KG1 (cell line): ENCODE measurements around the gene BRD4.

ENCODE experiments used
- DNase-seq: peaks from one replicate; lab custom pipeline; 2025; lab: John Stamatoyannopoulos, UW

The BRD4 gene

GRCh38 chr19:15194938-15195337, 137.4 kb downstream of the BRD4 start:
- no peak for DNase-seq

- no peak for DNase-seq
Measured at GRCh38 chr19:15191982-15192381, 140.4 kb downstream of the BRD4 start.

GRCh38 chr19:15191514-15191913, 140.8 kb downstream of the BRD4 start:
- DNase-seq: no peak

- DNase-seq: no peak
Measured at GRCh38 chr19:15188851-15189250, 143.5 kb downstream of the BRD4 start.

GRCh38 chr19:15187026-15188007, 145.0 kb downstream of the BRD4 start:
- no peak for DNase-seq
